SK-N-MC (cell line): ENCODE measurements around the gene EFR3B.

ENCODE experiments used
- EZH2 ChIP-seq: fragments of 200-600 bp; sonication (generic); IDR thresholded peaks from one replicate; pipeline ENCODE4 v1.6.1; 2017; ENCODE audit warnings: antibody characterized with exemption
- FOXP2 ChIP-seq: optimal IDR thresholded peaks from 2 replicates; pipeline ENCODE3; 2011; ENCODE audit warnings: mild to moderate bottlenecking, moderate library complexity; ENCODE audit not compliant: insufficient read depth; ENCODE audit errors: extremely low read length, control extremely low read depth
- POLR2AphosphoS5 ChIP-seq: IDR thresholded peaks from 2 replicates; pipeline ENCODE4 v1.6.1; 2012; ENCODE audit warnings: mild to moderate bottlenecking, low read depth, low read length, borderline replicate concordance

GRCh38 chr2:25141120-25141519, 99.2 kb downstream of the EFR3B start:
- TF ChIP-seq POLR2AphosphoS5 (no peak), FOXP2 (no peak), EZH2 (no peak)
